GM23338 (cell line): ENCODE data around the gene SDHD.
"Not testable (repeated sequence)": the region's sequence is repeated elsewhere in the genome, so short reads cannot be mapped to it uniquely, and the experiment has no call there.

Experiments
- CREB1 ChIP-seq: fragments of 250-450 bp; sonication (Bioruptor Pico); IDR thresholded peaks from 2 replicates; pipeline ENCODE4 v1.5.0; 2020; ENCODE audit warnings: low read depth, mild to moderate bottlenecking, moderate library complexity
- EZH2 ChIP-seq: fragments of 200-600 bp; sonication (generic); IDR thresholded peaks from one replicate; pipeline ENCODE4 v1.8.0; 2017; ENCODE audit warnings: antibody characterized with exemption, mild to moderate bottlenecking, low read depth; ENCODE audit not compliant: unreplicated experiment
- EZH2phosphoT487 ChIP-seq: fragments of 200-600 bp; sonication (generic); IDR thresholded peaks from one replicate; pipeline ENCODE4 v1.8.1; 2018; ENCODE audit warnings: antibody characterized with exemption; ENCODE audit not compliant: unreplicated experiment
- JUNB ChIP-seq: IDR thresholded peaks from one replicate; pipeline ENCODE4 v1.6.1; 2016; ENCODE audit warnings: antibody characterized with exemption; ENCODE audit not compliant: unreplicated experiment
- POLR2AphosphoS5 ChIP-seq: IDR thresholded peaks from 2 replicates; pipeline ENCODE4 v1.6.1; 2016; ENCODE audit warnings: antibody characterized with exemption, low read depth
- ZNF331 ChIP-seq: fragments of 250-450 bp; sonication (Bioruptor Pico); IDR thresholded peaks from 2 replicates; pipeline ENCODE4 v1.5.0; 2020; ENCODE audit warnings: low read depth, mild to moderate bottlenecking, moderate library complexity
- TF ChIP-seq, protein P1 (sequence below), 2 experiments: fragments of 200-600 bp in 1 of 2; sonication (generic) in 1 of 2; conservative IDR thresholded peaks; 2 replicates each; pipeline versions ENCODE4 v1.5.1 to v1.6.1; 2016 to 2017; ENCODE audit warnings: antibody characterized with exemption in 2 of 2, low read depth in 2 of 2, mild to moderate bottlenecking in 2 of 2, moderate library complexity in 1 of 2
- TF ChIP-seq, protein P2 (sequence below): IDR thresholded peaks from one replicate; pipeline ENCODE4 v1.6.1; 2018; ENCODE audit warnings: antibody characterized with exemption; ENCODE audit not compliant: unreplicated experiment
- TF ChIP-seq, protein P3 (sequence below): IDR thresholded peaks from 2 replicates; pipeline ENCODE4 v1.6.1; 2016; ENCODE audit warnings: antibody characterized with exemption
- TF ChIP-seq, protein P4 (sequence below): fragments of 250-450 bp; sonication (Bioruptor Pico); IDR thresholded peaks from 2 replicates; pipeline ENCODE4 v1.5.0; 2020; ENCODE audit warnings: mild to moderate bottlenecking, moderate library complexity

DNA sequence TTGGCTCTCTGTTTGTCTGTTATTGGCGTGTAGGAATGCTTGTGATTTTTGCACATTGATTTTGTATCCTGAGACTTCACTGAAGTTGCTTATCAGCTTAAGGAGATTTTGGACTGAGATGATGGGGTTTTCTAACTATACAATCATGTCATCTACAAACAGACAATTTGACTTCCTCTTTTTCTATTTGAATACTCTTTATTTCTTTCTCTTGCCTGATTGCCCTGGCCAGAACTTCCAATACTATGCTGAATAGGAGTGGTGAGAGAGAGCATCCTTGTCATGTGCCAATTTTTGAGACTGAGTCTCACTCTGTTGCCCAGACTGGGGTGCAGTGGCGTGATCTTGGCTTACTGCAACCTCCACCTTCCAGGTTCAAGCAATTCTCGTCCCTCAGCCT lies 38.4 kb upstream of the SDHD start:
- TF ChIP-seq, protein P1, sequence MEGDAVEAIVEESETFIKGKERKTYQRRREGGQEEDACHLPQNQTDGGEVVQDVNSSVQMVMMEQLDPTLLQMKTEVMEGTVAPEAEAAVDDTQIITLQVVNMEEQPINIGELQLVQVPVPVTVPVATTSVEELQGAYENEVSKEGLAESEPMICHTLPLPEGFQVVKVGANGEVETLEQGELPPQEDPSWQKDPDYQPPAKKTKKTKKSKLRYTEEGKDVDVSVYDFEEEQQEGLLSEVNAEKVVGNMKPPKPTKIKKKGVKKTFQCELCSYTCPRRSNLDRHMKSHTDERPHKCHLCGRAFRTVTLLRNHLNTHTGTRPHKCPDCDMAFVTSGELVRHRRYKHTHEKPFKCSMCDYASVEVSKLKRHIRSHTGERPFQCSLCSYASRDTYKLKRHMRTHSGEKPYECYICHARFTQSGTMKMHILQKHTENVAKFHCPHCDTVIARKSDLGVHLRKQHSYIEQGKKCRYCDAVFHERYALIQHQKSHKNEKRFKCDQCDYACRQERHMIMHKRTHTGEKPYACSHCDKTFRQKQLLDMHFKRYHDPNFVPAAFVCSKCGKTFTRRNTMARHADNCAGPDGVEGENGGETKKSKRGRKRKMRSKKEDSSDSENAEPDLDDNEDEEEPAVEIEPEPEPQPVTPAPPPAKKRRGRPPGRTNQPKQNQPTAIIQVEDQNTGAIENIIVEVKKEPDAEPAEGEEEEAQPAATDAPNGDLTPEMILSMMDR (conservative IDR thresholded peaks at IDR 0.05; ENCODE audit: low read depth in 2 of 2) = not testable (repeated sequence)
- TF ChIP-seq POLR2AphosphoS5; JUNB; EZH2; EZH2phosphoT487; CREB1 (CRISPR knock-in tag); ZNF331 (CRISPR knock-in tag): not testable (repeated sequence)
- TF ChIP-seq, protein P2, sequence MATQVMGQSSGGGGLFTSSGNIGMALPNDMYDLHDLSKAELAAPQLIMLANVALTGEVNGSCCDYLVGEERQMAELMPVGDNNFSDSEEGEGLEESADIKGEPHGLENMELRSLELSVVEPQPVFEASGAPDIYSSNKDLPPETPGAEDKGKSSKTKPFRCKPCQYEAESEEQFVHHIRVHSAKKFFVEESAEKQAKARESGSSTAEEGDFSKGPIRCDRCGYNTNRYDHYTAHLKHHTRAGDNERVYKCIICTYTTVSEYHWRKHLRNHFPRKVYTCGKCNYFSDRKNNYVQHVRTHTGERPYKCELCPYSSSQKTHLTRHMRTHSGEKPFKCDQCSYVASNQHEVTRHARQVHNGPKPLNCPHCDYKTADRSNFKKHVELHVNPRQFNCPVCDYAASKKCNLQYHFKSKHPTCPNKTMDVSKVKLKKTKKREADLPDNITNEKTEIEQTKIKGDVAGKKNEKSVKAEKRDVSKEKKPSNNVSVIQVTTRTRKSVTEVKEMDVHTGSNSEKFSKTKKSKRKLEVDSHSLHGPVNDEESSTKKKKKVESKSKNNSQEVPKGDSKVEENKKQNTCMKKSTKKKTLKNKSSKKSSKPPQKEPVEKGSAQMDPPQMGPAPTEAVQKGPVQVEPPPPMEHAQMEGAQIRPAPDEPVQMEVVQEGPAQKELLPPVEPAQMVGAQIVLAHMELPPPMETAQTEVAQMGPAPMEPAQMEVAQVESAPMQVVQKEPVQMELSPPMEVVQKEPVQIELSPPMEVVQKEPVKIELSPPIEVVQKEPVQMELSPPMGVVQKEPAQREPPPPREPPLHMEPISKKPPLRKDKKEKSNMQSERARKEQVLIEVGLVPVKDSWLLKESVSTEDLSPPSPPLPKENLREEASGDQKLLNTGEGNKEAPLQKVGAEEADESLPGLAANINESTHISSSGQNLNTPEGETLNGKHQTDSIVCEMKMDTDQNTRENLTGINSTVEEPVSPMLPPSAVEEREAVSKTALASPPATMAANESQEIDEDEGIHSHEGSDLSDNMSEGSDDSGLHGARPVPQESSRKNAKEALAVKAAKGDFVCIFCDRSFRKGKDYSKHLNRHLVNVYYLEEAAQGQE = not testable (repeated sequence)
- TF ChIP-seq, protein P3, sequence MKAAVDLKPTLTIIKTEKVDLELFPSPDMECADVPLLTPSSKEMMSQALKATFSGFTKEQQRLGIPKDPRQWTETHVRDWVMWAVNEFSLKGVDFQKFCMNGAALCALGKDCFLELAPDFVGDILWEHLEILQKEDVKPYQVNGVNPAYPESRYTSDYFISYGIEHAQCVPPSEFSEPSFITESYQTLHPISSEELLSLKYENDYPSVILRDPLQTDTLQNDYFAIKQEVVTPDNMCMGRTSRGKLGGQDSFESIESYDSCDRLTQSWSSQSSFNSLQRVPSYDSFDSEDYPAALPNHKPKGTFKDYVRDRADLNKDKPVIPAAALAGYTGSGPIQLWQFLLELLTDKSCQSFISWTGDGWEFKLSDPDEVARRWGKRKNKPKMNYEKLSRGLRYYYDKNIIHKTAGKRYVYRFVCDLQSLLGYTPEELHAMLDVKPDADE = not testable (repeated sequence)
- TF ChIP-seq, protein P4, sequence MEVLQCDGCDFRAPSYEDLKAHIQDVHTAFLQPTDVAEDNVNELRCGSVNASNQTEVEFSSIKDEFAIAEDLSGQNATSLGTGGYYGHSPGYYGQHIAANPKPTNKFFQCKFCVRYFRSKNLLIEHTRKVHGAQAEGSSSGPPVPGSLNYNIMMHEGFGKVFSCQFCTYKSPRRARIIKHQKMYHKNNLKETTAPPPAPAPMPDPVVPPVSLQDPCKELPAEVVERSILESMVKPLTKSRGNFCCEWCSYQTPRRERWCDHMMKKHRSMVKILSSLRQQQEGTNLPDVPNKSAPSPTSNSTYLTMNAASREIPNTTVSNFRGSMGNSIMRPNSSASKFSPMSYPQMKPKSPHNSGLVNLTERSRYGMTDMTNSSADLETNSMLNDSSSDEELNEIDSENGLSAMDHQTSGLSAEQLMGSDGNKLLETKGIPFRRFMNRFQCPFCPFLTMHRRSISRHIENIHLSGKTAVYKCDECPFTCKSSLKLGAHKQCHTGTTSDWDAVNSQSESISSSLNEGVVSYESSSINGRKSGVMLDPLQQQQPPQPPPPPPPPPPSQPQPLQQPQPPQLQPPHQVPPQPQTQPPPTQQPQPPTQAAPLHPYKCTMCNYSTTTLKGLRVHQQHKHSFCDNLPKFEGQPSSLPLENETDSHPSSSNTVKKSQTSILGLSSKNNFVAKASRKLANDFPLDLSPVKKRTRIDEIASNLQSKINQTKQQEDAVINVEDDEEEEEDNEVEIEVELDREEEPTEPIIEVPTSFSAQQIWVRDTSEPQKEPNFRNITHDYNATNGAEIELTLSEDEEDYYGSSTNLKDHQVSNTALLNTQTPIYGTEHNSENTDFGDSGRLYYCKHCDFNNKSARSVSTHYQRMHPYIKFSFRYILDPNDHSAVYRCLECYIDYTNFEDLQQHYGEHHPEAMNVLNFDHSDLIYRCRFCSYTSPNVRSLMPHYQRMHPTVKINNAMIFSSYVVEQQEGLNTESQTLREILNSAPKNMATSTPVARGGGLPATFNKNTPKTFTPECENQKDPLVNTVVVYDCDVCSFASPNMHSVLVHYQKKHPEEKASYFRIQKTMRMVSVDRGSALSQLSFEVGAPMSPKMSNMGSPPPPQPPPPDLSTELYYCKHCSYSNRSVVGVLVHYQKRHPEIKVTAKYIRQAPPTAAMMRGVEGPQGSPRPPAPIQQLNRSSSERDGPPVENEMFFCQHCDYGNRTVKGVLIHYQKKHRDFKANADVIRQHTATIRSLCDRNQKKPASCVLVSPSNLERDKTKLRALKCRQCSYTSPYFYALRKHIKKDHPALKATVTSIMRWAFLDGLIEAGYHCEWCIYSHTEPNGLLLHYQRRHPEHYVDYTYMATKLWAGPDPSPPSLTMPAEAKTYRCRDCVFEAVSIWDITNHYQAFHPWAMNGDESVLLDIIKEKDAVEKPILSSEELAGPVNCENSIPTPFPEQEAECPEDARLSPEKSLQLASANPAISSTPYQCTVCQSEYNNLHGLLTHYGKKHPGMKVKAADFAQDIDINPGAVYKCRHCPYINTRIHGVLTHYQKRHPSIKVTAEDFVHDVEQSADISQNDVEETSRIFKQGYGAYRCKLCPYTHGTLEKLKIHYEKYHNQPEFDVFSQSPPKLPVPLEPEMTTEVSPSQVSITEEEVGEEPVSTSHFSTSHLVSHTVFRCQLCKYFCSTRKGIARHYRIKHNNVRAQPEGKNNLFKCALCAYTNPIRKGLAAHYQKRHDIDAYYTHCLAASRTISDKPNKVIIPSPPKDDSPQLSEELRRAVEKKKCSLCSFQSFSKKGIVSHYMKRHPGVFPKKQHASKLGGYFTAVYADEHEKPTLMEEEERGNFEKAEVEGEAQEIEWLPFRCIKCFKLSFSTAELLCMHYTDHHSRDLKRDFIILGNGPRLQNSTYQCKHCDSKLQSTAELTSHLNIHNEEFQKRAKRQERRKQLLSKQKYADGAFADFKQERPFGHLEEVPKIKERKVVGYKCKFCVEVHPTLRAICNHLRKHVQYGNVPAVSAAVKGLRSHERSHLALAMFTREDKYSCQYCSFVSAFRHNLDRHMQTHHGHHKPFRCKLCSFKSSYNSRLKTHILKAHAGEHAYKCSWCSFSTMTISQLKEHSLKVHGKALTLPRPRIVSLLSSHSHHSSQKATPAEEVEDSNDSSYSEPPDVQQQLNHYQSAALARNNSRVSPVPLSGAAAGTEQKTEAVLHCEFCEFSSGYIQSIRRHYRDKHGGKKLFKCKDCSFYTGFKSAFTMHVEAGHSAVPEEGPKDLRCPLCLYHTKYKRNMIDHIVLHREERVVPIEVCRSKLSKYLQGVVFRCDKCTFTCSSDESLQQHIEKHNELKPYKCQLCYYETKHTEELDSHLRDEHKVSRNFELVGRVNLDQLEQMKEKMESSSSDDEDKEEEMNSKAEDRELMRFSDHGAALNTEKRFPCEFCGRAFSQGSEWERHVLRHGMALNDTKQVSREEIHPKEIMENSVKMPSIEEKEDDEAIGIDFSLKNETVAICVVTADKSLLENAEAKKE = not testable (repeated sequence)
